Inflammatory macrophage treated with lipopolysaccharide for 4 hours (primary cell): ENCODE data around the gene ARL6IP4.

ENCODE experiments used
- DNase-seq: peaks from one replicate; pipeline ENCODE4 v3.0.0-alpha.2; 2020

The ARL6IP4 gene

DNA sequence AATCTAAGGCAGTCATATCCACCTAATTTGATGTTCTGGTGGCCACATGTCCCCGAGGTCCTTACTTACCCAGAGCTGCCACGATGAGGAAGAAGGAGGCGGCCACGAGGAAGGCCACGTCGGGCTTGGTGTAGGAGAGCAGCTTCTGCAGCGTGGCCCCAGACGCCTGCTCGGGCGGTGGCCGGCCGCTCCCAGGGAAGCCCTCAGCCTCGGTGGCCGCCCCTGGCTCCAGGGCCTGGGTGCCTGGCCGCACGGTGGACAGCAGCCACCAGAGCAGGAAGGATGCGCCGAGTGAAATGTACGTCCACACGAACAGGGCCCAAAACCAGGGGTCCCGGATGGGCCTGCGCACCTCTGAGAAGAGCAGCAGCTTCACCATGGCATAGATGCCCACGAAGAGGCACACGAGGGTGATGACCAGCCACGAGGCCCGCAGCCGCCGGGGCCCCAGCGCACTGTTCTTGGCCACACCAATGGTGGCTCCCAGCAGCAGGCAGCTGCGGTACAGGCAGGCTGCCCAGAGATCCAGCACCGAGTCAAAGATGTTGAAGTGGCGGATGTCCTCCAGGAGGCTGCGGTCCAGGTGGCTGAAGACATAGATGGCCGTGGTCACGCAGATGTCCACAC lies 20.8 kb upstream of the ARL6IP4 start:
- DNase-seq, result no peak

- no peak for DNase-seq
Measured at GRCh38 chr12:122960193-122960569, 20.3 kb upstream of the ARL6IP4 start.

- no peak for DNase-seq
Measured at GRCh38 chr12:122961531-122962329, 18.8 kb upstream of the ARL6IP4 start.

DNA sequence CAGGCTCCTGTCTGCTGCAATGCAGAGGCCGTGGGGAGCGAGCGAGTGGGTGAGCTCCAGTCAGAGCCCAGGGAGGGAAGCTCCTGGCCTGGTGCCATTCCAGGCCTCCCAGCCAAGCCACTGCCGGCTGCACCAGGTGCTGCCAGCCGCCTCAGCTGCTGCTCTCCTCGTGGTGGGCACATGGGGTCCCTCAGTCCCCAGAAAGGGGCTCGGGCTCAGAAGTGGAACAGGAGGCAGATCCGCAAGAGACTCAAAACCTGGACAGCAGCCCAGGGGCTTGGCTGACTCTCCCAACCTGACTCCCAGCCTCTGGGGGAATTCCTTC lies 16.6 kb upstream of the ARL6IP4 start:
- DNase-seq, result no peak

DNA sequence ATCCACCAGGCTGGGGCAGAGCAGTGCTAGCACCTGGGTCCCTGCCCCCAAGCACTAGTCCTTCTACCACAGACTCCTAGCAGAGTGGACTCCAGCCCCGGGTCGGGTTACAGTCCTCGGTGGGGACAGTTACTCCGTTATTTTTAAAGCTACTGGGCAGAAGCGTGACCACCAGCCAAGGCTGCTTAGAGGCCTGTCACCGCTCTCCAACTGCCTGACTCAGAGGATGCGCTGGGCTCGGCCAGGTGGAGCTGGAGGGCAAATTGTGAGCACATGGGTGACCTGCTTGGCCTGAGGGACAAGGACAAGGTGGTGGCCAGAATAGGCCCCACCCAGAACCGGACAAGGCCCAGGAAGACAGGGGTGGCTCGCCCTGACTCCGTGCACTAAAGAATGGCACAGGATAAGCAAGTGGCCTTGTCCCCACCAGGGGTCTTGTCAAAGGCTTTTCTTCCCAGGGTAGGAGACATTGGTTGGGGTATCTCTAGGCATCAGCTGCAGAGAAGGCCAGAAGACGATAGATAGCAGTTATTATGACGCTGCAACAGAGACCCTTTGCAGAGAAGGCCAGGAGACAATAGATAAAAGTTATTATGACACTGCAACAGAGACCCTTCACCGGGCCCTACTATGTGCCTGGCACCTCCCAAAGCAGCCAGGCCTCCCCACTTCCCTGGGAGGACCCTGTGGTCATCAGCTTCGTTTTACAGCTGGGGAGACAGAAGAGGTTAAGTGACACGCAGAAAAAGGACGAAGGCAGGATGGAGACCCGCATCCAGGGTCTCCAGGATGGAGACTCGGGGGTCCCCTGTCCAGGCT lies 15.8 kb upstream of the ARL6IP4 start:
- no peak for DNase-seq

DNA sequence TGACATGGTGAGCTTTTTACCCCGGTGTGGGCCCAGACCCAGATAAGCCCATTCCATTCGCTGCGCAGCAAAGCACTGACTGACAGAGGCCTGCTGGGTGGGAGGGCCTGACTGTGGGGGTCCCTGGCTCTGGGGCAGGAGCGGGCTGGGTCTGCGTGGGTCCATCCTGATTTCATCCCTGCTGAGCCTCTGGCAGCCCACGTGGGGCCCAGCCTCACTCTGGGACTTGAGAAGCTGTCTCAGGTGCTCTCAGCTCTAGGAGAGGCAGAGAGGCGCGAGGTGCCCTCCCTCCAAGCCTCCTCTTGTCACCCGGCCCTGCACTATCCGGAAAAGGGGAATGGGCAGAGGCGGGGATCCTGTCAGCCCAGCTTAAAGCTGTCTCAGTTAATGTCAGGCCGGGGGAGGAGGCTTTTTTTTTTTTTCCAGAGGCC lies 15.1 kb upstream of the ARL6IP4 start:
- no peak for DNase-seq

DNA sequence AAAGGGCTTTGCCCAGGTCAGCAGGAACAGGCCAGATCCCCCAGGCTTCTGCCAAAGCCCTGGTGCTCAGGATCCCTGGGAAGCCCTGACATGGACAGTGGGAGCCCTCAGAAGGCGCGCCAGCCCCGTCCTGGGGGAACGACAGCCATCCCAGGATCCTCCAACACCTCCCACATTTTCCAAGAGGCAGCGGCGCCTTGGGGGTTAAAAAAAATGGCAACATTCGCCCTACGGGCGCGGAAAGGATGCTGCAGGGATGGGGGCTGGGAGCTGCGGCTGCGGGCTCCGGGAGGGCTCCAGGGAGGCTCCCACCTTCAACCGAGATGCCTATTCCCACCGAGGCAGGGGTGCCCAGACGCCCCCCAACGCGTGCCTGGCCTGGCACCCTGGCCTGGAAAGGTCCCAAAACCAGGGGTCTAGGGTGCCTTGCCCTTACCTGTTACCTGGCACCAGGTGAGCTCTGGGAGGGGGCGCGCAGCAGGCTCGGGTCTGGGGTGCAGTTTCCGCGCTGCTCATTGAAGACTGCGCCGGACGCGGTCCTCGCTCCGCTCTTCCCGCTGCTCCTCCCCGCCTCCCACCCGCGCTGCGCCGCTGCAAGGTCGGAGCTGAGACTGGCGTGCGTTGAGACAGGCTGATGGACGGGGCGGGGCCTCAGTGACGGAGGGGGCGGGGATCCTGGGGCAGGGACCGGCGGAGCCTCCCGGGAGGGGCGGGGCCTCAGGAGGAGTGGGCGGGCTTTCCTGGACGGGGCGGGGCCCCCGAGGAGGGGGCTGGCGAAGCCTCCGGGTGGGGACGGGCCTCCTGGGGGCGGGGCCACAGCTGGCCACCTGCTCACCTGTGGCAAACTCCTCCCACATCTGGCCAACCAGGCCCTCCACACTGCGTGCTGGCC lies 14.4 kb upstream of the ARL6IP4 start, which contains the start of gene ABCB9:
Gene ABCB9 (minus strand): TSS at position 613 of the 892 bp plus-strand sequence. CDS start 6,228 bp downstream, outside the sequence.
- DNase-seq, result peak; percentile 92

GRCh38 chr12:122966743-122967550 lies 13.5 kb upstream of the ARL6IP4 start:
- DNase-seq, result no peak

DNA sequence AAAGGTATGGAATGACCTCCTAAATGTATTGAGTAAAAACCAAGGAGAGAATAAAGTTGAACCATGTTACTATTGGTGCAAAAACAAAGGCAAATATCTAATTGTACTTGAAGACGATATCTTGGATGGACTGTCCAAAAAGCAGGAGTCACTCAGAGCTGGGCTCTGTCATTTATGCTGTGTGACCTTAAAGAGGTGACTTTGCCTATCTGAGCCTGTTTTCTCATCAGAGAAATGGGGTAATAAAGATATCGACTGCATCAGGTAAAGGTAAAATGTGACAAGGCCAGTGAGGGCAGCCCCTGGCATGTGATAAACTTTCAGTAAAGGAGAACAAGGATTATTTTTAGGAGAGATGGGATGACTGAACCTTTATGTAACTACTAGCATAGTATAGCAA lies 12.4 kb upstream of the ARL6IP4 start:
- no peak for DNase-seq

GRCh38 chr12:122969676-122970075 lies 10.8 kb upstream of the ARL6IP4 start:
- no peak for DNase-seq

DNA sequence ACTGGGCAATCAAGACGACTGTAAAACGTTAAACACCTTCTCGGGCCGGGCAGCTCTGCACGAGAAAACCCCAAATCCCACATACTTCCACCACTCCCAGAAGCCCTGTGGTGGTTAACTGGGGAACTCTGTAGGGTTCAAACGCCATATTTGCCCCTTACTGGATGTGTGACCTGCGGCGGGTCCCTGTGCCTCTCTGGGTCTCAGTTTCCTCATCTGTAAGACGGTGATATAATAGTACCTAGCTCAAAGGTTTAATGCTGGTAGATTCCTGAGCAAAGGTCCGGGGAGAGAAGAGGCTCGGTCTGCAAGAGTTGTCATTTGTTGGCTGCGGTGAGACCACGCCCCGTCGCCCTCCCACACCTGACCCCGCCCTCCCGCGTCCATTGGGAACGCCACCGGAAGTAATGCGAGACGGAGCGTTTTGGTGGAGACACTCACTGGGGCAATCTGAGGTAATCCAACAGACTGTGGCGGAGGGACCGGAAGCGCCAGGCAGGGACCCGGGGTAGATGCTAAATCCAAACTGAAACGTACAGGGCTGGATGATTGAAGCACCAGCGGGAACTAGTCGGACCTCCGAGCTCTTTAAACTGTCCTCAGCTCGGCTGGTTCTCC lies 6.1 kb upstream of the ARL6IP4 start:
- DNase-seq, result peak; percentile 98

DNA sequence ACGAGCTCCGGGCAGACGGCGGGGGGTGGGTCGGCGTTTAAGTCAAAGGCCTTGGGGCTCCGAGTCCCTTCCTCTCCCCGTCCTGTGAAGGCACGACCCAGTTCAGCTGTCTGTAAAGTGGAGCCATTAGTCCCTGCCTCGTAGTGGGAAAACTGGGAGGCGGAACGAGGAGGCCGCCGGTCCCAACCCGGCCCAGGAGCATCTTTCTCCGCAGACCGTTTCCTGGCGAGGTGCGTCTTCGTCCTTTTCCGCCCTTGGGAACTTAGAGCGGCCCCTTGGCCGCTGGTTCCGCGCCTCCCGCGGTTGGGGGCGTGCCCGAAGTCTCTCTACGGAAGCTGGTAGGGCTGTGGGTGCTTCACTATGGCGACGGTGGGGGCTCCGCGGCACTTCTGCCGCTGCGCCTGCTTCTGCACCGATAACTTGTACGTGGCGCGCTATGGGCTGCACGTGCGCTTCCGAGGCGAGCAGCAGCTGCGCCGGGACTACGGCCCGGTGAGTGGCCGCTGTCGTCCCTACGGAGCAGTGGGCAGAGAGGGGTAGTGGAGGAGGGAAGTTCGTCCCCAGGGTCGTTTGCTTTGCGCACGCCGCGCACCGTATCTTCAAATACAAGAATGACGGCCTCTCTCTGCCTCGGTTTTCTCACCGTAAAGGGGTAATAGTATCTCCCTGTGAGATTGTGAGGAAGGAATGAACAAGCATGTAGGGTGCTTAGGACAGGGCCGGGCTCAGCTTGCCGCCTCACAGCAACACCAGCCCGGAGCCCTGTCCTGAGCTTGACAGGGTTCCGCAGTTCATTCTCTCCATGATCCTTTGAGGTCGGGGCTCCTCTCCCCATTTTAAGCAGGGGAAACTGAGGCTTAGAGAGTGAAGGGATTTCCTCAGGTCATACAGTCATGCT lies 5.3 kb upstream of the ARL6IP4 start, which contains the start of gene OGFOD2:
Gene OGFOD2 (plus strand): TSS at position 353 of the 898 bp plus-strand sequence. CDS start 8 bp downstream, at position 361.
- peak; percentile 94 for DNase-seq

- no peak for DNase-seq
Measured at GRCh38 chr12:122975790-122976647, 4.5 kb upstream of the ARL6IP4 start.

GRCh38 chr12:122976648-122976975 lies 3.9 kb upstream of the ARL6IP4 start:
- DNase-seq, result no peak

- no peak for DNase-seq
Measured at GRCh38 chr12:122977153-122977552, 3.3 kb upstream of the ARL6IP4 start.

- DNase-seq, result no peak
Measured at GRCh38 chr12:122977655-122978392, 2.7 kb upstream of the ARL6IP4 start.

- no peak for DNase-seq
Measured at GRCh38 chr12:122978507-122978955, 1.9 kb upstream of the ARL6IP4 start.
